Smooth muscle cell of bladder (primary cell): Measurements from ENCODE around the gene RAB7B. TPM values are rescaled to one million over a fixed set of nuclear protein-coding genes. Genes with fewer than 3 reads are reported as not detected.

Experiments
- total RNA-seq: library from RNA; depleted of rRNA; stranded (reverse); fragments of >200 nt; gene quantifications from 2 replicates; pipeline ENCODE4 v1.2.3, GENCODE V29; 2014

RAB7B gene
- total RNA-seq: 6.4 and 7.0 TPM in 2 replicates

DNA sequence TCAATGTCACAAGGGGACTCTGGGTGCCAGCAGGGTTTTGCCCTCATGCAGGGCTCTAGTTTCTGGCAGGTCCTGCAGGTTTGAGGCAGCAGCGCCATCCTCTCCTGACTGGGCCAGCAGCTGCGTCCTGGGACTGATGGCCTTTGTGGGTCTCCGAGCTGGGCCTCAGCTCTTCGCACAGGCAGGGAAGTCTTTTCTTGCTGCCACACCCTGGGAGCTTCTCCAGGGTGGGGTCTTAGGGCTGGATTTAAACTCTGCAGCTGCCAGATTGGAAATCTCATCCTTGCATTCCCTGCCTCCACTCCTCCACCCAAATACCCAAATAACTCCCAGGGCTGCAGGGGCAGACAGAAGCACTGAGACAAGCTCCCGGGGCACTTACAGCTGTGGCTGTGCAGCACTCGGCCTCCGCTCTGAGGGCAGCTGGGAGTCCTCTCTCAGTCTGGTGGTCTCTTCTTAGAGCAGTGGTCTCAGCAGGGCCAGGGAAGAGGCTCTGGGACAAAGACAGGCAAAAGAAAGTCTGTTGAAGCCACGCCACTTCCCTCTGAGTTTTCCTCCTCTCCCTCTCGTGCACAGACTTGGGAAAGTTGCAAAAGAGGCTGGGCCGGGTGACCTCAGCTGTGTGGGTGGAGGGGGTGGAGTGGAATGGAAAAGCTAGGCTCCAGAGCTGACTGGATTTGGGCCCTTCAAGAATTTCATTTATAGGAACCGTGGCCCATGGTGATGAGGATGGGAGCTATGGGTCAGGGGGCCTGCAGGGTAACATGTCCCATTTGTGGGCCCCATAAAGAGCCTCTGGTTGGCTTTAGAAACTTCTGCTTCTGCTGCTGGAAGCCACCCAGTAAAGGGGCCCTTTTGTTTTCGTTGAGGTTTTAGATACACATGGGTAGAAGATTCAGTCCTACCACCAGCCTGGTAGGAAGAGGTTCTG, at the start of gene RAB7B:
TSS of gene RAB7B (minus strand) at position 525 of the 931 bp plus-strand sequence. CDS start 9,260 bp downstream, outside the sequence.

DNA sequence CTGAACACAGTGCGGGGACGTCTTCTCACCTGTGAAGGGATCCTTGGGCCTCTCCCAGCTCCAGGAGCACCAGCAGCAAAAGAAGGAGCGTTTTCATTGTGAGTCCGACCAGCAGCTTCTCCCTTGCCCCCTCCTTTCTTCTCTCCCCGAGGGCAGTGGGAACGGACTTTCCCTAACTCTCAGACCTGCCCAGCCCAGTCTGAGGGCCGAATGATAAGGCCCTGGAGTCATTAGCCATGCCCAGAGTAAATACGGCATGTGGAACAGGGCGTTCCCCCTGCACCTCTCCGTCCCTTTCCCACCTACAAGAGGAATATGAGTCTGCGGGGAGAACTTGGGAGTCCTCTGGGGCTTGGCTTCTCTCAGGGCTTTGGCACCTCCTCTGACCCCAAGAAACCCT, 20.5 kb upstream of the RAB7B start, which contains the start of gene CTSE:
TSS of gene CTSE (minus strand) at position 201 of the 400 bp plus-strand sequence. CDS start at position 97, 104 bp downstream.

GRCh38 chr1:205943245-205943644, 60.0 kb downstream of the RAB7B start, which contains the start of gene SLC26A9:
TSS of gene SLC26A9 (minus strand) at chr1:205943456. CDS start at chr1:205935820, 7,636 bp downstream.

Other genes with a start within 250 kb of the RAB7B start
- 20.5 and 22.4 TPM in 2 replicates for gene RAB29, start 227.9 kb downstream of the RAB7B start, total RNA-seq
- 12.2 and 14.2 TPM in 2 replicates for gene SLC41A1, start 190.2 kb downstream of the RAB7B start, total RNA-seq
- not detected in 2 replicates for gene PM20D1, start 153.3 kb downstream of the RAB7B start, total RNA-seq
- gene SLC26A9, start 59.9 kb downstream of the RAB7B start, total RNA-seq: not detected in 2 replicates
- gene CTSE, start 20.5 kb upstream of the RAB7B start, total RNA-seq: not detected in 2 replicates
- not detected in 2 replicates for gene RHEX, start 49.8 kb upstream of the RAB7B start, total RNA-seq
- not detected in 2 replicates for gene AVPR1B, start 114.0 kb upstream of the RAB7B start, total RNA-seq
- gene FAM72A, start 199.4 kb upstream of the RAB7B start, total RNA-seq: 3.5 and 4.1 TPM in 2 replicates
- 35.0 and 41.0 TPM in 2 replicates for gene SRGAP2, start 200.1 kb upstream of the RAB7B start, total RNA-seq